HG02938 (cell line): ENCODE results near the gene OR6C2.
"Not testable (repeated sequence)": the region's sequence is repeated elsewhere in the genome, so short reads cannot be mapped to it uniquely, and the experiment has no call there.

Experiments used
- ATAC-seq: cut with Tn5 transposase; IDR thresholded peaks from one replicate; pipeline ENCODE4 v1.9.1; 2021; ENCODE audit warnings: mild to moderate bottlenecking, moderate library complexity; ENCODE audit not compliant: unreplicated experiment

The OR6C2 gene

DNA sequence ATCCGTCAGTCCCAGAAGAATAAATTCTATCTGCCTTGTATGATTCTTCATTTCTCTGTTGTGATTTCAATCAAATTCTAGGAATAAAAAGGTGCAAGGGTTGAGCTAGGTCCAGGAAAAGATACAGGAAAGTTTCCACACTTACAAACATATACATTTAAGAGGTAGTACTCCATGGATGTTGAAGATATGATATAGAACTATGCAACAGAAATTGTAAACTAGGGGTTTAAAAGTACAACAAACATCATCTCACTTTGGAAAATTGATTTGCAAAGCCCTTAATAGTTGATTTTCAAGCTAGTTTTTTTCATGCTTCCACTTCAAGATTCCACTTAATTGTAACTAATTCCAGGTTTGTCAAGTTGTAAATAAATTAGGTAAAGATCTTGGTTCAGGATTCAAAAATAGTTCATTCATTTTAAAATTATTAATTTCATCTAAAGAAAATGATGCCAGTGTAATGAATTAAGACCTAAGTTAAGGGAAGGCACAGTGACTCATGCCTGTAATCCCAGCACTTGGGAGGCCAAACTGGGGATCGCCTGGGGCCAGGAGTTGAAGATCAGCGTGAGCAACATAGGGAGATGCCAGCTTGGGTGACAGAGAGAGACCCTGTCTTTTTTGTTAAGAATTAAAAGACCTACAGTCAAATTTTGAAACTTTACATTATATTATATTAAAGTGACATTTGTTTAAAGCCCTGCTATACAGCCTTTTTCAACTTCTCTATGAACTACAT lies 26.4 kb downstream of the OR6C2 start, which contains the start of gene OR6C70:
Gene OR6C70 (minus strand): TSS at position 51 of the 742 bp plus-strand sequence. CDS start 0 bp downstream, at position 51.
- no peak for ATAC-seq

DNA sequence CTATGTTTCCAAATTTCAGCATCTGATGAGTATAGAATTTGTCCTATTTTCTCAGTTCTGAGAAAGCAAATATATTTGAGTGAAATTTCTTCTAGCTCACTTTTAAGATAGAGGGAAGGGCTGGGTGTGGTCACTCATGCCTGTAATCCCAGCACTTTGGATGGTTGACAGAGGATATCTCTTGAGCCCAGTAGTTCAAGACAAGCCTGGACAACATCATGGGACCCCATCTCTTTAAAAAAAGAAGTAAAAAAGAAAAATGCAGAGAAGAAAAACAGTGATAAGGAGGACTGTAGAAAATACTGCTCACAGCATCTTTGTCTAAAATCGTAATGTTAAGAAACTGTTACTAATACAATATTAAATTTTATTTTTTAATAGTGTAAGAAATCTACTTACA lies 28.4 kb downstream of the OR6C2 start:
- no peak for ATAC-seq

DNA sequence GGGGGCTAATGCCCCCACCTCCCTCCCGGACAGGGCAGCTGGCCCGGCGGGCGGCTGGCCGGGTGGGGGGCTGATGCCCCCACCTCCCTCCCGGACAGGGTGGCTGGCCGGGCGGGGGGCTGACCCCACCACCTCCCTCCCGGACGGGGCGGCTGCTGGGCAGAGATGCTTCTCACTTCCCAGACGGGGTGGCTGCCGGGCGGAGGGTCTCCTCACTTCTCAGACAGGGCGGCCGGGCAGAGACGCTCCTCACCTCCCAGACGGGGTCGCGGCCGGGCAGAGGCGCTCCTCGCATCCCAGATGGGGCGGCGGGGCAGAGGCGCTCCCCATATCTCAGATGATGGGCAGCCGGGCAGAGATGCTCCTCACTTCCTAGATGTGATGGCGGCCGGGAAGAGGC lies 35.3 kb downstream of the OR6C2 start:
- ATAC-seq: not testable (repeated sequence)

DNA sequence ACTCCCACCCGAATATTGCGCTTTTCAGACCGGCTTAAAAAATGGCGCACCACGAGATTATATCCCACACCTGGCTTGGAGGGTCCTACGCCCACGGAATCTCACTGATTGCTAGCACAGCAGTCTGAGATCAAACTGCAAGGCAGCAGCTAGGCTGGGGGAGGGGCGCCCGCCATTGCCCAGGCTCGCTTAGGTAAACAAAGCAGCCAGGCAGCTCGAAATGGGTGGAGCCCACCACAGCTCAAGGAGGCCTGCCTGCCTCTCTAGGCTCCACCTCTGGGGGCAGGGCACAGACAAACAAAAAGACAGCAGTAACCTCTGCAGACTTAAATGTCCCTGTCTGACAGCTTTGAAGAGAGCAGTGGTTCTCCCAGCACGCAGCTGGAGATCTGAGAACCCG lies 40.4 kb downstream of the OR6C2 start:
- ATAC-seq: not testable (repeated sequence)

DNA sequence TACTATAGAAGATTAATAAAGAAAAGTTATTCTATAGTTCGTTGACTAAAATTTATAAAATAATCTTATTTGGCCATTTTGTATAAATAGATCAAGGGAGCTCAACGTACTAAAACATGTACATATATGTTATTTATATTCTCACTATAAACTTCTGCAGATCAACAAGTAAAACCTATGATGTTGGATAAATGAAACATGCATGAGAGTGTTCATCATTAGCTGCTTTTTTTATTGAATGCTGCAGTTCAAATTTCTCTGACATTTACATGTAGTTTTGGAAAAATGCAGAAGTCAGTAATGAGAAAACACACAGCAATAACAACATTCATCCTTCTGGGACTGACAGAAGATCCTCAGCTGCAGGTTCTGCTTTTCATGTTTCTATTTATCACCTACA lies 48.2 kb downstream of the OR6C2 start, which contains the start of gene OR6C68:
Gene OR6C68 (plus strand): TSS at position 301 of the 400 bp plus-strand sequence. CDS start 0 bp downstream, at position 301.
- no peak for ATAC-seq

DNA sequence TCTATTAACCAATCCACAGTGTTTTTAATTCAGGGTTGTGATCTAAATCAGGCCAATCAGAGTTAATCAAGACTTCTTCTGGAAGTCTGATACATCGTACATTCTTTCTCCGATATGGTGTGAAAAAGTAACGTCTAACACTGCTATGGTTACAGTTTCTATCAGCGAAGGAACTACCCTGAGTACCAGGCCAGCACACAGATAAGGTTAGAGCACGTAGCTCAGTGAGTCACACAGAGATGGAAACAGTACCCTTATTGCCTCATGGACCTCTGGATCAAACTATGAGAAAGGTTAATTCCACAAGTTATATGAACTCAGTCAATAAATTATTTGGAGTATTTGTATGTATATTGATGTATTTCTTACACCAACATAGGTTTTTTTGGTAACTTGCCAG lies 51.6 kb downstream of the OR6C2 start:
- ATAC-seq: no peak

DNA sequence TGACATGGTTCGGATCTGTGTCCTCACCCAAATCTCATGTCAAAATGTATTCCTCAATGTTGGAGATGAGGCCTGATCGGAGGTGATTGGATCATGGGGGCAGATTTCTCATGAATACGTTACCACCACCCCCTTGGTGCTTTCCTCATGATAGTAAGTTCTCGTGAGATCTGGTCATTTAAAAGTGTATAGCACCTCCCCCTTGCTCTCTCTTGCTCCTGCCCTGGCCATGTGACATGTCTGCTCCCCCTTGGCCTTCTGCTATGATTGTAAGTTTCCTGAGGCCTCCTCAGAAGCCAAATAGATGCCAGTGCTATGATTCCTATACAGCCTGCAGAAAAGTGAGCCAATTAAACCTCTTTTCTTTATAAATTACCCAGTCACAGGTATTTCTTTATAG lies 55.4 kb downstream of the OR6C2 start:
- ATAC-seq: no peak

DNA sequence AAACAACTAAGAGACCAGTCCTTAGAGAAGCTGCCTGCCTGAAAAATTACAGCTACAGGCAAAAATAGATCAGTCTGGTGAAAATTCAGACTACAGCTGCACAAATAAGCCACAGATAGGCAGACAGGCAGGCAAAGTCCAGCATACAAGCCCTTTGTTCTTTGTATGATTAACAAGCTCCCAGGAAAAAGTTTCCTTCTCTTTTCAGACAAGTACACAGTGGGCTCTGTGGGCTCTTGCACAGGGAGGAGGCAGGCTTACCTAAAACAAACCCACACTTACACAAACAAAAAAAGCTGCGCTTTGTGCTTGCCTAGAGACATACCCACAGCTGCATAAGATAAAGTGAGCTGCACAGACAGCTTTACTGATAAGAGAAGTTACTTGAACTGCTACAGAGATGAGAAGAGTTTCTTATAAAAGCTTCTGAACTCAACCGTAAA lies 56.0 kb downstream of the OR6C2 start:
- ATAC-seq: no peak

DNA sequence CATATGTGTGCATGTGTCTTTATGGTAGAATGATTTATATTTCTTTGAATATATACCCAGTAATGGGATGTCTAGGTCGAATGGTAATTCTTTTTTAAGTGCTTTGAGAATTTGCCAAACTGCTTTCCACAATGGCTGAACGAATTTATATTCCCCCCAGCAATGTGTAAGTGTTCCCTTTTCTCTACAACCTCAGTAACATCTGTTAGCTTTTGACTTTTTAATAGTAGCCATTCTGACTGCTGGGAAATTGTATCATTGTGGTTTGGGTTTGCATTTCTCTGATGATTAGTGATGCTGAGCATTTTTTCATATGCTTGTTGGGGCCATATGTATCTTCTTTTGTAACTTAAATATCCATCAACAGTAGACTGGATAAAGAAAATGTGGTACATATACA lies 57.7 kb downstream of the OR6C2 start:
- no peak for ATAC-seq
